MM.1S (cell line): ENCODE data around the gene KIF17.

ENCODE experiments used
- DNase-seq: peaks from one replicate; pipeline ENCODE4 v3.0.0-alpha.2; 2015
- H2AFZ ChIP-seq: fragments of 300-600 bp; sonication (generic); 2 replicates; pipeline ENCODE4 v1.6.0; 2016; ENCODE audit warnings: antibody characterized with exemption, low read length
- H3F3A ChIP-seq: fragments of 300-600 bp; sonication (generic); 2 replicates; pipeline ENCODE4 v1.6.1; 2016; ENCODE audit warnings: mild to moderate bottlenecking, antibody characterized with exemption, low read length, moderate library complexity, mixed read lengths; ENCODE audit not compliant: insufficient read depth
- H3K27ac ChIP-seq: fragments of 300-600 bp; sonication (generic); 2 replicates; pipeline ENCODE4 v1.5.1; 2016; ENCODE audit warnings: mild to moderate bottlenecking, low read length
- H3K27me3 ChIP-seq: fragments of 300-600 bp; sonication (generic); replicated peaks from 2 replicates; pipeline ENCODE4 v1.6.0; 2016; ENCODE audit warnings: low read length; ENCODE audit not compliant: insufficient read depth
- H3K36me3 ChIP-seq: fragments of 300-600 bp; sonication (generic); replicated peaks from 2 replicates; pipeline ENCODE4 v1.6.1; 2016; ENCODE audit warnings: mild to moderate bottlenecking, low read length, mixed read lengths; ENCODE audit not compliant: insufficient read depth
- H3K4me1 ChIP-seq: fragments of 300-600 bp; sonication (generic); 2 replicates; pipeline ENCODE4 v1.6.1; 2016; ENCODE audit warnings: low read length, mixed read lengths
- H3K4me2 ChIP-seq: fragments of 300-600 bp; sonication (generic); 2 replicates; pipeline ENCODE4 v1.6.0; 2016; ENCODE audit warnings: low read depth, low read length
- H3K4me3 ChIP-seq: fragments of 300-600 bp; sonication (generic); 2 replicates; pipeline ENCODE4 v1.5.1; 2016; ENCODE audit warnings: low read length, mixed read lengths
- H3K79me2 ChIP-seq: fragments of 300-600 bp; sonication (generic); 2 replicates; pipeline ENCODE4 v1.6.1; 2016; ENCODE audit warnings: mixed run types, low read length, mixed read lengths
- H3K9ac ChIP-seq: fragments of 300-600 bp; sonication (generic); 2 replicates; pipeline ENCODE4 v1.6.1; 2016; ENCODE audit warnings: low read length, mixed read lengths
- H3K9me2 ChIP-seq: fragments of 300-600 bp; sonication (generic); replicated peaks from 2 replicates; pipeline ENCODE4 v1.6.1; 2016; ENCODE audit warnings: mild to moderate bottlenecking, low read length, mixed read lengths; ENCODE audit not compliant: insufficient read depth
- H3K9me3 ChIP-seq: fragments of 300-600 bp; sonication (generic); replicated peaks from 2 replicates; pipeline ENCODE4 v1.6.1; 2016; ENCODE audit warnings: mild to moderate bottlenecking, low read length, mixed read lengths; ENCODE audit not compliant: insufficient read depth
- H4K20me1 ChIP-seq: fragments of 300-600 bp; sonication (generic); 2 replicates; pipeline ENCODE4 v1.6.1; 2016; ENCODE audit warnings: mild to moderate bottlenecking, low read length, moderate library complexity, mixed read lengths; ENCODE audit not compliant: insufficient read depth
- EZH2 ChIP-seq: fragments of 300-600 bp; sonication (generic); optimal IDR thresholded peaks from 2 replicates; pipeline ENCODE3; 2017; ENCODE audit warnings: low read depth, mild to moderate bottlenecking, antibody characterized with exemption, low read length, mixed read lengths
- EZH2phosphoT487 ChIP-seq: fragments of 300-600 bp; sonication (generic); IDR thresholded peaks from 2 replicates; pipeline ENCODE4 v1.6.1; 2018; ENCODE audit warnings: antibody characterized with exemption, low read length
- TF ChIP-seq, protein P1 (sequence below): fragments of 300-600 bp; sonication (generic); IDR thresholded peaks from 2 replicates; pipeline ENCODE4 v1.5.1; 2016; ENCODE audit warnings: antibody characterized with exemption, low read length, mixed read lengths

Gene KIF17

DNA sequence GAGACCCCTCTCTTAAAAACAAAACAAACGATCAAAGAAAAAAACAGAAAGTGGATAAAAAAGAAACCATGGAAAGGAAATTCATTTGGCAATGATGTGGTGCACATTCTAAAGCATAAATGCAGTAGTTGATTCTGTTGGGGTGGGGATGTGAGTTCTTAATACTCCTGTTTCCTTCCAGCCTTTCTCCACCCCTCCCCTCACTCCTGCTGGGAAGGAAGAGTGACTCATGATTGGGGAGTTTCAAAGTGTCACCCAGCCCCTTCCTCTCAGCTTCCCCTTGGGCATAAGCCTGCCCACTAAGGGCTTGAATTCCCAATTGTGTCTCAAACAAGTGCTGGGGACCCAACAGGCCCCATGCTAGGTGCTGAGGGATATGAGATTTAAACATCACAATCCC lies 91.3 kb downstream of the KIF17 start:
- TF ChIP-seq, protein P1, sequence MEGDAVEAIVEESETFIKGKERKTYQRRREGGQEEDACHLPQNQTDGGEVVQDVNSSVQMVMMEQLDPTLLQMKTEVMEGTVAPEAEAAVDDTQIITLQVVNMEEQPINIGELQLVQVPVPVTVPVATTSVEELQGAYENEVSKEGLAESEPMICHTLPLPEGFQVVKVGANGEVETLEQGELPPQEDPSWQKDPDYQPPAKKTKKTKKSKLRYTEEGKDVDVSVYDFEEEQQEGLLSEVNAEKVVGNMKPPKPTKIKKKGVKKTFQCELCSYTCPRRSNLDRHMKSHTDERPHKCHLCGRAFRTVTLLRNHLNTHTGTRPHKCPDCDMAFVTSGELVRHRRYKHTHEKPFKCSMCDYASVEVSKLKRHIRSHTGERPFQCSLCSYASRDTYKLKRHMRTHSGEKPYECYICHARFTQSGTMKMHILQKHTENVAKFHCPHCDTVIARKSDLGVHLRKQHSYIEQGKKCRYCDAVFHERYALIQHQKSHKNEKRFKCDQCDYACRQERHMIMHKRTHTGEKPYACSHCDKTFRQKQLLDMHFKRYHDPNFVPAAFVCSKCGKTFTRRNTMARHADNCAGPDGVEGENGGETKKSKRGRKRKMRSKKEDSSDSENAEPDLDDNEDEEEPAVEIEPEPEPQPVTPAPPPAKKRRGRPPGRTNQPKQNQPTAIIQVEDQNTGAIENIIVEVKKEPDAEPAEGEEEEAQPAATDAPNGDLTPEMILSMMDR, result no peak
- no peak for TF ChIP-seq EZH2phosphoT487
- TF ChIP-seq EZH2, result no peak
- Histone ChIP-seq H3K27ac (no peak overlapping the region), H3K79me2 (no peaks in the 10 kb centered on the region), H3K9me3 (no peaks in the 10 kb centered on the region), H3F3A (no peaks in the 10 kb centered on the region), H3K9me2 (no peaks in the 10 kb centered on the region), H3K4me1 (no peaks in the 10 kb centered on the region), H3K4me3 (no peak overlapping the region), H2AFZ (no peak overlapping the region), H3K27me3 (peaks cover 46% of the 10 kb centered on the region), H4K20me1 (no peaks in the 10 kb centered on the region), H3K36me3 (no peaks in the 10 kb centered on the region), H3K9ac (no peak overlapping the region), H3K4me2 (no peak overlapping the region)
- no peak for DNase-seq

GRCh38 chr1:20626098-20626427 lies 91.7 kb downstream of the KIF17 start:
- no peak for DNase-seq
- TF ChIP-seq EZH2, result no peak
- no peaks in the 10 kb centered on the region for H3K9me3 ChIP-seq
- peaks cover 41% of the 10 kb centered on the region for H3K27me3 ChIP-seq
- no peaks in the 10 kb centered on the region for H3F3A ChIP-seq
- no peaks in the 10 kb centered on the region for H3K4me1 ChIP-seq
- H3K9ac ChIP-seq, result no peak overlapping the region
- no peaks in the 10 kb centered on the region for H3K9me2 ChIP-seq
- H3K27ac ChIP-seq, result no peak overlapping the region
- no peaks in the 10 kb centered on the region for H3K36me3 ChIP-seq
- no peak overlapping the region for H3K4me3 ChIP-seq
- H4K20me1 ChIP-seq, result no peaks in the 10 kb centered on the region
- no peak overlapping the region for H2AFZ ChIP-seq
- no peaks in the 10 kb centered on the region for H3K79me2 ChIP-seq
- H3K4me2 ChIP-seq, result no peak overlapping the region

DNA sequence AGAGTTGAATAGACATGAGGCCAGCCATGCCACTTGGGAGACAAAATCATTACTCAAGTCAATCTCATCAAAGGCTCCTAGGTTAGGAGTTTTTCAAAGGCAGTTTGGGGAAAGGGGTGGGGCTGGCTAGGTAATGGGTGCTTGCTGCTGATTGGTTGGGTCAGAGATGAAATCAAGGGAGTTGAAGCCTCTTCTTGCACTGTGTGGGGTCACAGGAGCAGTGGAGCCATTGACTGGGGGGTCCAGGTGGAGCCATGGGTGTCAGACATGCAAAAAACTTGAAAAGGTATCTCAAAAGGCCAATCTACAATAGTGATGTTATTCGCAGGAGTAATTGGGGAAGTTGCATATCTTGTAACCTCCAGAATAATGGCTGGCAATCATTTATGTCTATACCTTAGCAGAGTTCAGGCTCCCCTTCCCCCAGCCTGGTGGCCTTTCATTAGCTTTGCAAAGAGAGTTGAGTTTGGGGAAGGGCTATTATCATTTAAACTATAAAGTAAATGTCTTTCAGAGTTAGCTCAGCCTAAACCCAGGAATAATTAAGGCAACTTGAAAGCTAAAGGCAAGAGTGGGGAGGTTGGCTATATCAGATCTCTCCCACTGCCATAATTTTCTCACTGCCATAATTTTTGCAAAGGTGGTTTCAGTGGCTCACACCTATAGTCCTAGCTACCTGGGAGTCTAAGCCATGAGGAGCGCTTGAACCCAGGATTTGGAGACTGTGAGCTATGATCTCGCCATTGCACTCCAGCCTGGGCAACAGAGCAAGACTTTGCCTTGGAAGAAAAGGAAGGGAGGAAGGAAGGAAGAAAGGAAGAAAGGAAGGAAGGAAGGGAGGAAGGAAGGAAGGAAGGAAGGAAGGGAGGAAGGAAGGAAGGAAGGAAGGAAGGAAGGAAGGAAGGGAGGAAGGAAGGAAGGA lies 92.4 kb downstream of the KIF17 start:
- Histone ChIP-seq H3K4me1 (no peaks in the 10 kb centered on the region), H3K4me2 (no peak overlapping the region), H3K9me3 (no peaks in the 10 kb centered on the region), H2AFZ (no peak overlapping the region), H3K9ac (no peak overlapping the region), H3K36me3 (no peaks in the 10 kb centered on the region), H3F3A (no peaks in the 10 kb centered on the region), H3K9me2 (no peaks in the 10 kb centered on the region), H3K27me3 (peaks cover 35% of the 10 kb centered on the region), H4K20me1 (no peaks in the 10 kb centered on the region), H3K79me2 (no peaks in the 10 kb centered on the region), H3K27ac (no peak overlapping the region), H3K4me3 (no peak overlapping the region)
- no peak for DNase-seq
- TF ChIP-seq, protein P1, result no peak
- TF ChIP-seq EZH2phosphoT487, result no peak
- no peak for TF ChIP-seq EZH2

GRCh38 chr1:20624709-20625108 lies 93.1 kb downstream of the KIF17 start:
- Histone ChIP-seq H3K27me3 (peaks cover 28% of the 10 kb centered on the region), H2AFZ (no peak overlapping the region), H3K9me2 (no peaks in the 10 kb centered on the region), H3K4me3 (no peak overlapping the region), H3K9me3 (no peaks in the 10 kb centered on the region), H3K79me2 (no peaks in the 10 kb centered on the region), H3K4me1 (no peaks in the 10 kb centered on the region), H3F3A (no peaks in the 10 kb centered on the region), H3K4me2 (no peak overlapping the region), H3K9ac (no peak overlapping the region), H4K20me1 (no peaks in the 10 kb centered on the region), H3K27ac (no peak overlapping the region), H3K36me3 (no peaks in the 10 kb centered on the region)
- no peak for DNase-seq
- TF ChIP-seq, protein P1, result no peak
- TF ChIP-seq EZH2, result no peak
- no peak for TF ChIP-seq EZH2phosphoT487
